Sigmoid colon (tissue), 7 donors: ENCODE data around the gene LIPK. TPM values are rescaled to one million over a fixed set of nuclear protein-coding genes. Genes with fewer than 3 reads are reported as not detected.
"Not testable (repeated sequence)": the region's sequence is repeated elsewhere in the genome, so short reads cannot be mapped to it uniquely, and the experiment has no call there.

Experiments
- DNase-seq: peaks from one replicate; pipeline ENCODE4 v3.0.0-alpha.2; 2019
- H3K27ac ChIP-seq, 4 donors: fragments of 200-600 bp; sonication (generic); one replicate each; pipeline ENCODE4 v1.5.1; 2016 to 2019; ENCODE audit warnings: mild to moderate bottlenecking in 1 of 4
- H3K27me3 ChIP-seq, 3 donors: fragments of 200-600 bp; sonication (generic); one replicate each; pipeline ENCODE4 v1.5.1; 2019; ENCODE audit warnings: mild to moderate bottlenecking in 1 of 3
- H3K36me3 ChIP-seq, 4 donors: fragments of 200-600 bp; sonication (generic); one replicate each; pipeline ENCODE4 v1.5.1; 2016 to 2019
- H3K4me1 ChIP-seq, 4 donors: fragments of 200-600 bp; sonication (generic); one replicate each; pipeline ENCODE4 v1.5.1; 2017 to 2019
- H3K4me3 ChIP-seq, 4 donors: fragments of 200-600 bp; sonication (generic); one replicate each; pipeline ENCODE4 v1.5.1; 2017 to 2019; ENCODE audit warnings: mild to moderate bottlenecking in 2 of 4, moderate library complexity in 1 of 4
- H3K9me3 ChIP-seq, 4 donors: fragments of 200-600 bp in 3 of 4; sonication (generic) in 3 of 4; one replicate each; pipeline versions ENCODE4 v1.5.1 to v1.6.1; 2013 to 2019
- CTCF ChIP-seq, 4 experiments: fragments of 450-650 bp in 3 of 4; fragments of 200-600 bp in 1 of 4; IDR thresholded peaks; one replicate each; pipeline ENCODE4 v1.5.1; 2016 to 2019; ENCODE audit warnings: antibody characterized with exemption in 4 of 4, mild to moderate bottlenecking in 3 of 4, moderate library complexity in 2 of 4
- EP300 ChIP-seq, 4 donors: sonication (generic); formaldehyde crosslinking; IDR thresholded peaks; one replicate each; pipeline ENCODE4 v1.6.1; 2017; ENCODE audit warnings: antibody characterized with exemption in 4 of 4
- POLR2A ChIP-seq, 2 donors: fragments of 450-650 bp; IDR thresholded peaks; one replicate each; pipeline ENCODE4 v1.6.1; 2016; ENCODE audit warnings: antibody characterized with exemption in 2 of 2, mild to moderate bottlenecking in 2 of 2, moderate library complexity in 2 of 2
- POLR2AphosphoS5 ChIP-seq, 4 donors: sonication (generic); formaldehyde crosslinking; IDR thresholded peaks; one replicate each; pipeline ENCODE4 v1.6.1; 2017; ENCODE audit warnings: antibody characterized with exemption in 4 of 4
- WGBS, 2 donors: extraction: QIAGEN DNeasy Blood & Tissue Kit; methylation state at CpG; one replicate each; pipeline ENCODE4 v1.1.7; 2013; 5-methylcytosine and 5-hydroxymethylcytosine counted together
- intact Hi-C: fragments of 100-400 bp; cut with DNase I; formaldehyde crosslinking; loops from one replicate; pipeline ENCODE4 v1.15.1; 2023
- polyA plus RNA-seq, 3 donors: library from polyadenylated mRNA; stranded (reverse); fragments of 200-250 nt; gene quantifications; one replicate each; pipeline ENCODE4 v1.2.3, GENCODE V29; 2013
- total RNA-seq, 4 donors: library from RNA; depleted of rRNA; stranded (reverse); fragments of >200 nt; gene quantifications; one replicate each; pipeline ENCODE4 v1.1.0, GENCODE V29; 2016
- donor health status: healthy with polysubstance abuse.
- donor health status: Bipolar disorder and iron deficiency.
- donor health status: healthy.

Gene LIPK
- total and polyA plus RNA-seq, 7 donors = not detected

- Histone ChIP-seq H3K4me3 (no peak overlapping the region), H3K27me3 (no peaks in the 10 kb centered on the region), H3K36me3 (no peaks in the 10 kb centered on the region), H3K27ac (no peak overlapping the region), H3K4me1 (no peaks in the 10 kb centered on the region), H3K9me3 (no peaks in the 10 kb centered on the region)
- no peak for TF ChIP-seq POLR2AphosphoS5 (IDR thresholded peaks at IDR 0.05)
- TF ChIP-seq EP300 (IDR thresholded peaks at IDR 0.05) = no peak
- no peak for TF ChIP-seq POLR2A (IDR thresholded peaks at IDR 0.05)
- TF ChIP-seq CTCF (IDR thresholded peaks at IDR 0.05) = no peak
- DNase-seq = no peak
- intact Hi-C loops = no loop called here
Measured at GRCh38 chr10:88661577-88661976, 44.5 kb upstream of the LIPK start.

GRCh38 chr10:88663153-88663552 is 42.9 kb upstream of the LIPK start:
- H3K4me1 ChIP-seq, DNase-seq, H3K4me3 ChIP-seq, H3K36me3 ChIP-seq, H3K9me3 ChIP-seq, H3K27ac ChIP-seq, intact Hi-C loops, H3K27me3 ChIP-seq: not testable (repeated sequence)
- 95 to 96% methylated on average over 2 of the region's 2 CpGs for WGBS, 2 donors

GRCh38 chr10:88664142-88664541 is 41.9 kb upstream of the LIPK start, which contains the start of gene LIPF:
LIPF (plus strand) TSS chr10:88664442; CDS start chr10:88667298, 2,856 bp downstream.
- no peak within 1 kb of the TSS for H3K27ac ChIP-seq
- intact Hi-C loops = no loop called here
- DNase-seq = no peak
- TF ChIP-seq POLR2AphosphoS5 (IDR thresholded peaks at IDR 0.05) (no peak), EP300 (IDR thresholded peaks at IDR 0.05) (no peak)
- no peaks in the 10 kb centered on the region for H3K9me3 ChIP-seq
- H3K4me3 ChIP-seq = no peak within 1 kb of the TSS
- 20 to 60% methylated on average over 1 of the region's 1 CpG for WGBS, 2 donors
- H3K36me3 ChIP-seq = no peaks in the 10 kb centered on the region
- H3K27me3 ChIP-seq = no peaks in the 10 kb centered on the region
- H3K4me1 ChIP-seq = no peaks in the 10 kb centered on the region

DNA sequence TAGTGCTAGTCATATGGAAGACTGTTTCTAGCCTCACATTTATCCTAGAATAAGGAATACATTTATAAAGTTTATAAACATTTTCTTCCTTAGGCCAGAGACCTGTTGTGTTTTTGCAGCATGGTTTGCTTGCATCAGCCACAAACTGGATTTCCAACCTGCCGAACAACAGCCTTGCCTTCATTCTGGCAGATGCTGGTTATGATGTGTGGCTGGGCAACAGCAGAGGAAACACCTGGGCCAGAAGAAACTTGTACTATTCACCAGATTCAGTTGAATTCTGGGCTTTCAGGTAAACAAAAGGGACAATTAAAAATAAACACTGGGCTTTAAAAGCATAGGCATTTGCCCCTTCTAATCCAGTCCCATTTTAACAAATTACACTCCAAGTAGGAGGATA is 37.6 kb upstream of the LIPK start:
- no peak for DNase-seq
- Histone ChIP-seq H3K4me3 (no peak overlapping the region), H3K27ac (no peak overlapping the region), H3K9me3 (no peaks in the 10 kb centered on the region), H3K27me3 (no peaks in the 10 kb centered on the region), H3K36me3 (no peaks in the 10 kb centered on the region), H3K4me1 (no peaks in the 10 kb centered on the region)
- intact Hi-C loops = no loop called here
- 71 to 95% methylated on average over 1 of the region's 1 CpG for WGBS, 2 donors
- no peak for TF ChIP-seq EP300 (IDR thresholded peaks at IDR 0.05)
- TF ChIP-seq CTCF (IDR thresholded peaks at IDR 0.05) = no peak
- no peak for TF ChIP-seq POLR2AphosphoS5 (IDR thresholded peaks at IDR 0.05)
- TF ChIP-seq POLR2A (IDR thresholded peaks at IDR 0.05) = no peak

GRCh38 chr10:88670497-88670896 is 35.6 kb upstream of the LIPK start:
- no peaks in the 10 kb centered on the region for H3K36me3 ChIP-seq
- no peak overlapping the region for H3K4me3 ChIP-seq
- 74 to 90% methylated on average over 2 of the region's 2 CpGs for WGBS, 2 donors
- no peaks in the 10 kb centered on the region for H3K27me3 ChIP-seq
- no peaks in the 10 kb centered on the region for H3K9me3 ChIP-seq
- intact Hi-C loops = no loop called here
- TF ChIP-seq POLR2A (IDR thresholded peaks at IDR 0.05) (no peak), POLR2AphosphoS5 (IDR thresholded peaks at IDR 0.05) (no peak), CTCF (IDR thresholded peaks at IDR 0.05) (no peak), EP300 (IDR thresholded peaks at IDR 0.05) (no peak)
- H3K4me1 ChIP-seq = no peaks in the 10 kb centered on the region
- H3K27ac ChIP-seq = no peak overlapping the region
- no peak for DNase-seq

GRCh38 chr10:88672041-88672440 is 34.0 kb upstream of the LIPK start:
- H3K36me3 ChIP-seq = no peaks in the 10 kb centered on the region
- H3K4me3 ChIP-seq = no peak overlapping the region
- H3K27ac ChIP-seq = no peak overlapping the region
- 89 to 95% methylated on average over 2 of the region's 2 CpGs for WGBS, 2 donors
- H3K4me1 ChIP-seq = no peaks in the 10 kb centered on the region
- no peaks in the 10 kb centered on the region for H3K27me3 ChIP-seq
- intact Hi-C loops = no loop called here
- no peaks in the 10 kb centered on the region for H3K9me3 ChIP-seq
- TF ChIP-seq POLR2A (IDR thresholded peaks at IDR 0.05) (no peak), CTCF (IDR thresholded peaks at IDR 0.05) (no peak), POLR2AphosphoS5 (IDR thresholded peaks at IDR 0.05) (no peak), EP300 (IDR thresholded peaks at IDR 0.05) (no peak)
- DNase-seq = no peak
